ENCODE measurements around the gene HFE. TPM values are rescaled to one million over a fixed set of nuclear protein-coding genes. Genes with fewer than 3 reads are reported as not detected.

Gene HFE
- total and polyA plus RNA-seq, 2 of the 13 experiments (the other 11 are each of a cell fraction or from before 2014, with no cell fraction given): 3.7 to 6.3 TPM

- peak; percentile 94; the same call in 1 of the 2 replicates for TF ChIP-seq KDM5B (CRISPR knock-in tag; IDR thresholded peaks at IDR 0.05; ENCODE audit: borderline replicate concordance)
- peak; percentile 29; the same call in 1 of the 2 replicates for TF ChIP-seq KDM5A (IDR thresholded peaks at IDR 0.05; ENCODE audit: borderline replicate concordance, low read length)
- no peak for TF ChIP-seq ZNF674 (CRISPR knock-in tag; IDR thresholded peaks at IDR 0.05; ENCODE audit: low read depth)
- TF ChIP-seq ZNF124 (CRISPR knock-in tag; IDR thresholded peaks at IDR 0.05): peak; percentile 93; the same call in 1 of the 2 replicates
- peak; percentile 98 for TF ChIP-seq HOXA9 (CRISPR knock-in tag; IDR thresholded peaks at IDR 0.05; ENCODE audit: borderline replicate concordance)
- peak; percentile 87; the same call in 1 of the 2 replicates for TF ChIP-seq SMYD3 (CRISPR knock-in tag; IDR thresholded peaks at IDR 0.05)
- no peak for TF ChIP-seq REPIN1 (CRISPR knock-in tag; IDR thresholded peaks at IDR 0.05; ENCODE audit: borderline replicate concordance, low read depth)
- TF ChIP-seq ZBTB42 (CRISPR knock-in tag; IDR thresholded peaks at IDR 0.05): 0 out of 2 replicates have a peak, but pooled peaks have one; percentile 18
- no peak for TF ChIP-seq KLF12 (CRISPR knock-in tag; IDR thresholded peaks at IDR 0.05; ENCODE audit: borderline replicate concordance)
- TF ChIP-seq ZNF598 (CRISPR knock-in tag; IDR thresholded peaks at IDR 0.05; ENCODE audit: borderline replicate concordance): peak; percentile 63; the same call in 1 of the 2 replicates
- TF ChIP-seq ZNF12 (CRISPR knock-in tag; IDR thresholded peaks at IDR 0.05): 0 out of 2 replicates have a peak, but pooled peaks have one; percentile 51
- TF ChIP-seq HNRNPLL (IDR thresholded peaks at IDR 0.05; ENCODE audit: low read depth, low read length, poor library complexity, severe bottlenecking): peak; percentile 89
- TF ChIP-seq HDAC2 (CRISPR knock-in tag; IDR thresholded peaks at IDR 0.05): peak; percentile 81
- peak; percentile 88; the same call in 1 of the 2 replicates for TF ChIP-seq PCBP1 (IDR thresholded peaks at IDR 0.05; ENCODE audit: borderline replicate concordance, low read depth, low read length)
- peak; percentile 64 for TF ChIP-seq CENPT (CRISPR knock-in tag; IDR thresholded peaks at IDR 0.05; ENCODE audit: low read depth)
- TF ChIP-seq REL (CRISPR knock-in tag; conservative IDR thresholded peaks at IDR 0.05): peak; percentile 94; the same call in 1 of the 2 replicates
- peak; percentile 86; the same call in 1 of the 2 replicates for TF ChIP-seq ZNF530 (CRISPR knock-in tag; IDR thresholded peaks at IDR 0.05; ENCODE audit: low read depth)
- TF ChIP-seq NR2F6 (IDR thresholded peaks at IDR 0.05): no peak; the same call in 1 of the 2 replicates
- no peak; the same call in none of the 2 replicates for TF ChIP-seq NR2F6 (CRISPR knock-in tag; IDR thresholded peaks at IDR 0.05)
- peak; percentile 86; the same call in 1 of the 2 replicates for TF ChIP-seq KDM2A (CRISPR knock-in tag; IDR thresholded peaks at IDR 0.05; ENCODE audit: borderline replicate concordance, low read depth)
- TF ChIP-seq ZNF543 (CRISPR knock-in tag; IDR thresholded peaks at IDR 0.05): no peak; the same call in none of the 2 replicates
- no peak; the same call in 1 of the 2 replicates for TF ChIP-seq USF2 (IDR thresholded peaks at IDR 0.05; ENCODE audit: low read depth, low read length)
- no peak for TF ChIP-seq USF2 (CRISPR knock-in tag; IDR thresholded peaks at IDR 0.05; ENCODE audit: borderline replicate concordance)
- no peak for TF ChIP-seq ZNF10 (CRISPR knock-in tag; IDR thresholded peaks at IDR 0.05; ENCODE audit: borderline replicate concordance, low read depth)
- TF ChIP-seq ZFYVE20 (CRISPR knock-in tag; IDR thresholded peaks at IDR 0.05; ENCODE audit: borderline replicate concordance, low read depth): peak; percentile 36; the same call in 1 of the 2 replicates
- 0 out of 2 replicates have a peak, but pooled peaks have one; percentile 43 for TF ChIP-seq ZNF451 (CRISPR knock-in tag; IDR thresholded peaks at IDR 0.05)
- peak; percentile 86 for TF ChIP-seq TARDBP (CRISPR knock-in tag; IDR thresholded peaks at IDR 0.05)
Measured at GRCh38 chr6:26055719-26056582, 31.3 kb upstream of the HFE start (continued).
